K562 (cell line): ENCODE results near the gene ZDHHC20. TPM values are rescaled to one million over a fixed set of nuclear protein-coding genes. Genes with fewer than 3 reads are reported as not detected.

Experiments
- ATAC-seq: fragments of 200-7000 bp; cut with Tn5 transposase; 3 replicates; pipeline ENCODE4 v1.9.1; 2020; ENCODE audit warnings: moderate library complexity
- BruUV-seq: library from RNA; stranded (reverse); fragments of 400-500 nt; replicated peaks from 2 replicates; lab custom pipeline; 2021; lab: Mats Ljungman, UMichigan
- CTCF ChIA-PET: fragments of 300-600 bp; formaldehyde crosslinking; extraction: SDS; loops from one replicate; lab custom pipeline; 2021; ENCODE audit warnings: low intra/inter-chr PET ratio; lab: Yijun Ruan, JAX
- POLR2A ChIA-PET: fragments of 300-600, 350-650 bp; sonication (Branson Sonifier 250); formaldehyde crosslinking; extraction: SDS; loops from one replicate; lab custom pipeline; 2021; ENCODE audit warnings: antibody characterized with exemption, inconsistent platforms; lab: Yijun Ruan, JAX
- DNase-seq, 4 experiments: peaks; one replicate each; pipeline versions ENCODE4 v3.0.0 to v3.0.0-alpha.2; 2011 to 2018; ENCODE audit warnings: low spot score in 3 of 4, mixed read lengths in 3 of 4; ENCODE audit errors: extremely low read depth in 1 of 4
- FAIRE-seq: peaks from 2 replicates; lab custom pipeline; 2011; peaks lifted over from hg19 to GRCh38; lab: Jason Lieb, UNC
- H2AFZ ChIP-seq: 2 replicates; pipeline ENCODE4 v1.6.0; 2011; ENCODE audit warnings: low read depth, low read length, control low read depth, inconsistent platforms
- H3K27ac ChIP-seq: fragments of 200-600 bp; 3 replicates; pipeline ENCODE4 v1.8.0; 2011; ENCODE audit warnings: low read depth, mild to moderate bottlenecking, control low read depth, inconsistent platforms, low read length, moderate library complexity, mixed read lengths; ENCODE audit errors: extremely low read depth
- H3K27me3 ChIP-seq, 2 experiments: fragments of 300-600 bp in 1 of 2; 2 replicates in 1 of 2; 3 replicates in 1 of 2; pipeline versions ENCODE4 v1.6.0 to v1.8.0; 2011; ENCODE audit warnings: inconsistent platforms in 2 of 2, low read length in 2 of 2, mild to moderate bottlenecking in 1 of 2, mixed read lengths in 1 of 2, moderate library complexity in 1 of 2; ENCODE audit not compliant: control insufficient read depth in 2 of 2, insufficient read depth in 2 of 2
- H3K36me3 ChIP-seq: fragments of 300-600 bp; 3 replicates; pipeline ENCODE4 v1.8.0; 2011; ENCODE audit warnings: mild to moderate bottlenecking, low read length, inconsistent platforms; ENCODE audit not compliant: control insufficient read depth, insufficient read depth
- H3K4me1 ChIP-seq, 2 experiments: fragments of 200-600 bp in 1 of 2; replicated peaks in 1 of 2; 2 replicates in 1 of 2; 3 replicates in 1 of 2; pipeline versions ENCODE4 v1.5.1 to v1.8.0; 2011; ENCODE audit warnings: inconsistent platforms in 2 of 2, low read length in 2 of 2, mild to moderate bottlenecking in 1 of 2, mixed read lengths in 1 of 2, moderate library complexity in 1 of 2; ENCODE audit not compliant: control insufficient read depth in 2 of 2, insufficient read depth in 2 of 2
- H3K4me2 ChIP-seq: 2 replicates; pipeline ENCODE4 v1.6.1; 2011; ENCODE audit warnings: low read length, control low read depth, inconsistent platforms, mixed read lengths; ENCODE audit not compliant: insufficient read depth
- H3K4me3 ChIP-seq: fragments of 200-600 bp; sonication (generic), shearing (Covaris generic); 2 replicates; pipeline ENCODE4 v1.5.1; 2016; ENCODE audit warnings: control low read depth, inconsistent platforms
- H3K79me2 ChIP-seq: fragments of 200-600 bp; 3 replicates; pipeline ENCODE4 v1.8.0; 2011; ENCODE audit warnings: low read length, inconsistent platforms; ENCODE audit not compliant: control insufficient read depth, insufficient read depth
- H3K9ac ChIP-seq, 2 experiments: 2 replicates each; pipeline versions ENCODE4 v1.6.0 to v1.6.1; 2011; ENCODE audit warnings: low read depth in 2 of 2, low read length in 2 of 2, control low read depth in 1 of 2, inconsistent platforms in 1 of 2, mild to moderate bottlenecking in 1 of 2, mixed read lengths in 1 of 2; ENCODE audit not compliant: insufficient read depth in 1 of 2
- H3K9me1 ChIP-seq: one replicate; pipeline ENCODE4 v1.6.0; 2011; ENCODE audit warnings: inconsistent platforms, mild to moderate bottlenecking, low read length, moderate library complexity; ENCODE audit not compliant: control insufficient read depth, insufficient read depth
- H3K9me3 ChIP-seq: replicated peaks from 2 replicates; pipeline ENCODE4 v1.5.1; 2011; ENCODE audit warnings: low read depth, low read length, inconsistent platforms; ENCODE audit not compliant: control insufficient read depth, insufficient read depth
- H4K20me1 ChIP-seq: replicated peaks from 2 replicates; pipeline ENCODE4 v1.6.1; 2011; ENCODE audit warnings: low read length, inconsistent platforms, mixed read lengths; ENCODE audit not compliant: control insufficient read depth, insufficient read depth
- ASH1L ChIP-seq: fragments of 450-650 bp; IDR thresholded peaks from 2 replicates; pipeline ENCODE4 v1.6.1; 2018; ENCODE audit warnings: borderline replicate concordance, mild to moderate bottlenecking, low read depth; ENCODE audit not compliant: partially characterized antibody
- ATF4 ChIP-seq: fragments of 450-650 bp; formaldehyde crosslinking; IDR thresholded peaks from 2 replicates; pipeline ENCODE4 v1.4.0; 2022; ENCODE audit warnings: mild to moderate bottlenecking, moderate library complexity
- CEBPZ ChIP-seq: fragments of 150-350 bp; IDR thresholded peaks from 2 replicates; pipeline ENCODE4 v1.6.1; 2014; ENCODE audit warnings: low read depth, mild to moderate bottlenecking, low read length, borderline replicate concordance
- ESRRA ChIP-seq: fragments of 450-650 bp; IDR thresholded peaks from 2 replicates; pipeline ENCODE4 v1.6.1; 2014; ENCODE audit warnings: low read depth, mild to moderate bottlenecking, moderate library complexity, borderline replicate concordance
- HMG20A ChIP-seq: fragments of 450-650 bp; formaldehyde crosslinking; conservative IDR thresholded peaks from 2 replicates; pipeline ENCODE4 v1.4.0; 2020; ENCODE audit warnings: mild to moderate bottlenecking, mixed read lengths
- IRF1 ChIP-seq: sonication (generic); formaldehyde crosslinking; IDR thresholded peaks from 2 replicates; pipeline ENCODE4 v1.8.0; 2022; ENCODE audit warnings: missing genetic modification reagents, mild to moderate bottlenecking, borderline replicate concordance
- PML ChIP-seq: IDR thresholded peaks from 2 replicates; pipeline ENCODE4 v1.6.1; 2012; ENCODE audit warnings: low read length, inconsistent platforms
- SIRT6 ChIP-seq: IDR thresholded peaks from one replicate; pipeline ENCODE4 v1.6.1; 2012; ENCODE audit warnings: low read depth, mild to moderate bottlenecking, control low read depth, inconsistent platforms, low read length, moderate library complexity
- ZBTB12 ChIP-seq: fragments of 250-450 bp; sonication (Bioruptor Pico); IDR thresholded peaks from 2 replicates; pipeline ENCODE4 v1.4.0; 2020
- ZNF592 ChIP-seq: fragments of 450-650 bp; IDR thresholded peaks from 2 replicates; pipeline ENCODE4 v1.6.1; 2017; ENCODE audit warnings: antibody characterized with exemption, mild to moderate bottlenecking
- WGBS: fragments of 100-300 bp; shearing (Covaris generic); methylation state at CpG from one replicate; pipeline ENCODE4 v1.1.6; 2016; ENCODE audit warnings: low coverage, mixed read lengths; ENCODE audit not compliant: insufficient coverage; ENCODE audit errors: missing lambda C conversion rate; 5-methylcytosine and 5-hydroxymethylcytosine counted together
- in situ Hi-C: fragments of 300-500 bp; cut with MboI; formaldehyde crosslinking; loops from 4 replicates; pipeline ENCODE4 v1.15.0; 2018; ENCODE audit warnings: inconsistent platforms, mixed read lengths
- intact Hi-C: fragments of 100-400 bp; cut with micrococcal nuclease; formaldehyde crosslinking; loops from 2 replicates; pipeline ENCODE4 v1.14.2; 2022
- polyA plus RNA-seq, 8 experiments: library from polyadenylated mRNA; depleted of rRNA in 4 of 8; stranded (reverse) in 5 of 8; unstranded in 3 of 8; fragments of >200 nt; fragmentation: Nextera tagmentation in 2 of 8; fragmentation: Illumina TruSeq in 1 of 8; extraction: Ambion mirVana in 2 of 8; extraction: Trizol in 1 of 8; gene quantifications; 2 replicates each; pipeline versions ENCODE4 v1.2.1 to v1.2.3, GENCODE V29; 2011 to 2014; ENCODE audit warnings: inconsistent platforms in 1 of 8, missing spikeins in 1 of 8
- total RNA-seq, 7 experiments: library from RNA; depleted of rRNA in 6 of 7; stranded (reverse); fragments of >200 nt in 6 of 7; fragmentation: Illumina TruSeq in 2 of 7; extraction: Trizol in 2 of 7; gene quantifications; 2 replicates each; pipeline versions ENCODE4 v1.2.1 to v1.2.3, GENCODE V29; 2011 to 2021; ENCODE audit warnings: low replicate concordance in 1 of 7

The ZDHHC20 gene
- total and polyA plus RNA-seq, 9 of the 15 experiments (the other 6 are each of a cell fraction or from before 2014, with no cell fraction given): 2.7 to 20.9 (median 15.8) TPM

- Histone ChIP-seq H3K9me1 (no peaks in the 10 kb centered on the region), H3K36me3 (peaks cover 6% of the 10 kb centered on the region; the same call in 1 of the 3 replicates), H3K9ac (no peak overlapping the region), H3K4me2 (no peak overlapping the region), H3K9me3 (no peaks in the 10 kb centered on the region), H3K79me2 (no peaks in the 10 kb centered on the region), H3K4me1 (no peaks in the 10 kb centered on the region), H3K27ac (no peak overlapping the region), H3K27me3 (no peaks in the 10 kb centered on the region), H4K20me1 (no peaks in the 10 kb centered on the region), H2AFZ (no peak overlapping the region), H3K4me3 (no peak overlapping the region)
- no TSS peak for BruUV-seq
- DNase-seq (no peak), FAIRE-seq (no peak), ATAC-seq (no peak)
- ChIA-PET POLR2A (no interaction called here), CTCF (no interaction called here)
- WGBS: 81% methylated on average over 3 of the region's 3 CpGs
- intact Hi-C loops (no loop called here), in situ Hi-C loops (no loop called here)
- TF ChIP-seq SIRT6: no peak
- no peak for TF ChIP-seq ZNF592
- TF ChIP-seq IRF1 (CRISPR knock-in tag): no peak
- no peak for TF ChIP-seq ASH1L
- TF ChIP-seq ATF4 (CRISPR knock-in tag): no peak
- TF ChIP-seq ZBTB12 (CRISPR knock-in tag): no peak
- no peak for TF ChIP-seq HMG20A (CRISPR knock-in tag)
- TF ChIP-seq CEBPZ: no peak
- TF ChIP-seq PML: no peak
- no peak for TF ChIP-seq ESRRA
Observed at GRCh38 chr13:21399741-21400140, 59.4 kb downstream of the ZDHHC20 start.
